ENCODE measurements around the gene C4orf50.

Gene C4orf50

DNA sequence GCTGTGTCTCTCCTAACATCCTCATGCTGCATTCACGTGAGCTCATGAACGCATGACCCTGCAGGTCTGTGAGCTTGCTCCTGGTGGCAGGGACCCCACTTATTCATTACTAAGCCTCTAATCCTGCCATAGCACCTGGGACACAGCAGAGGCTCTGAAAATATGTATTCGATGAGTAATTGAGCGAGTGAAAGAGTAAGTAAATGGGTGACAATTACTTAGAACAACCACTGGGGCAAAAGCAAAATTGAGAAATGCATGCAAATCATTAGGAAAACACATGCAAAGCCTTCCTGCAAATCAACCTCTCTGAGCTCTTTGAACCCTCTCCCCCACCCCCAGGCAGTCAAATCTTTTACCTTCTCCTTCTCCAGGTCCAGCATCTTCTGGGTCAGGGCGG lies 23.6 kb upstream of the C4orf50 start:
- no peak overlapping the region for H3K27ac ChIP-seq (ENCODE audit: low read depth, low read length)
- H3K79me2 ChIP-seq (ENCODE audit: insufficient read depth, low read length), result no peaks in the 10 kb centered on the region
- no peak overlapping the region for H2AFZ ChIP-seq (ENCODE audit: low read depth, low read length, severe bottlenecking)
- H3K9ac ChIP-seq (ENCODE audit: low read length), result no peak overlapping the region
- no peak overlapping the region for H3K4me3 ChIP-seq (ENCODE audit: insufficient read depth, low read length, poor library complexity, severe bottlenecking)
- H3F3A ChIP-seq (ENCODE audit: insufficient read depth), result no peaks in the 10 kb centered on the region
- H3K36me3 ChIP-seq (ENCODE audit: low read length), result no peaks in the 10 kb centered on the region
- H3K4me2 ChIP-seq (ENCODE audit: low read depth, low read length, poor library complexity, severe bottlenecking), result no peak overlapping the region
- H3K27me3 ChIP-seq (ENCODE audit: low read length), result no peaks in the 10 kb centered on the region
- H3K9me2 ChIP-seq (replicated peaks; ENCODE audit: insufficient read depth, low read length), result no peaks in the 10 kb centered on the region
- no peaks in the 10 kb centered on the region for H3K9me3 ChIP-seq (ENCODE audit: insufficient read depth, low read length)
- TF ChIP-seq, protein P1, sequence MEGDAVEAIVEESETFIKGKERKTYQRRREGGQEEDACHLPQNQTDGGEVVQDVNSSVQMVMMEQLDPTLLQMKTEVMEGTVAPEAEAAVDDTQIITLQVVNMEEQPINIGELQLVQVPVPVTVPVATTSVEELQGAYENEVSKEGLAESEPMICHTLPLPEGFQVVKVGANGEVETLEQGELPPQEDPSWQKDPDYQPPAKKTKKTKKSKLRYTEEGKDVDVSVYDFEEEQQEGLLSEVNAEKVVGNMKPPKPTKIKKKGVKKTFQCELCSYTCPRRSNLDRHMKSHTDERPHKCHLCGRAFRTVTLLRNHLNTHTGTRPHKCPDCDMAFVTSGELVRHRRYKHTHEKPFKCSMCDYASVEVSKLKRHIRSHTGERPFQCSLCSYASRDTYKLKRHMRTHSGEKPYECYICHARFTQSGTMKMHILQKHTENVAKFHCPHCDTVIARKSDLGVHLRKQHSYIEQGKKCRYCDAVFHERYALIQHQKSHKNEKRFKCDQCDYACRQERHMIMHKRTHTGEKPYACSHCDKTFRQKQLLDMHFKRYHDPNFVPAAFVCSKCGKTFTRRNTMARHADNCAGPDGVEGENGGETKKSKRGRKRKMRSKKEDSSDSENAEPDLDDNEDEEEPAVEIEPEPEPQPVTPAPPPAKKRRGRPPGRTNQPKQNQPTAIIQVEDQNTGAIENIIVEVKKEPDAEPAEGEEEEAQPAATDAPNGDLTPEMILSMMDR (IDR thresholded peaks at IDR 0.05; ENCODE audit: insufficient read depth, low read length, poor library complexity, severe bottlenecking), result no peak
- no peak for TF ChIP-seq EZH2phosphoT487 (conservative IDR thresholded peaks at IDR 0.05; ENCODE audit: low read length)
- H4K20me1 ChIP-seq (ENCODE audit: low read depth, low read length), result no peaks in the 10 kb centered on the region

DNA sequence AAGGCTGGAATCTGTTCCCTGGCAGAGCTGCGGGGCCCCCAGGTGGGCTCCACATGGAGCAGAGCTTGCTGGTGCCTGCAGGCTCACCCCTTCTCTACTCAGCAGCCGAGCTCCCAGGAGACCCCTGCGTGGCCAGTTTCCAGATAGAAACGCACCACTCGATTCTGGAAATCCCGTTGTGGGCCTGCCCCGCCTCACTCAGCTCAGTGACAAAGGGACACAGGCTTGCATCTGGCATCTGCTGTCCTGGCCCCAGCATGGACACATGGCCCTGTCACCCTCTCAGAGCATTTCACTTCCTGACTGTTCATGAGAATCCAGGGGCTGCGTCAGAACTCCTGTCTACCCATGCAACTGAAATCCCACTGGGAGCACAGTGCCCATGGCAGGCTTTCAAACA lies 20.5 kb upstream of the C4orf50 start:
- H3K36me3 ChIP-seq (ENCODE audit: low read length), result no peaks in the 10 kb centered on the region
- no peak overlapping the region for H2AFZ ChIP-seq (ENCODE audit: low read depth, low read length, severe bottlenecking)
- no peak overlapping the region for H3K4me2 ChIP-seq (ENCODE audit: low read depth, low read length, poor library complexity, severe bottlenecking)
- H3K9me2 ChIP-seq (replicated peaks; ENCODE audit: insufficient read depth, low read length), result no peaks in the 10 kb centered on the region
- H3K9me3 ChIP-seq (ENCODE audit: insufficient read depth, low read length), result no peaks in the 10 kb centered on the region
- no peak overlapping the region for H3K4me3 ChIP-seq (ENCODE audit: insufficient read depth, low read length, poor library complexity, severe bottlenecking)
- H3F3A ChIP-seq (ENCODE audit: insufficient read depth), result no peaks in the 10 kb centered on the region
- no peaks in the 10 kb centered on the region for H3K79me2 ChIP-seq (ENCODE audit: insufficient read depth, low read length)
- no peak overlapping the region for H3K27ac ChIP-seq (ENCODE audit: low read depth, low read length)
- H4K20me1 ChIP-seq (ENCODE audit: low read depth, low read length), result no peaks in the 10 kb centered on the region
- no peaks in the 10 kb centered on the region for H3K27me3 ChIP-seq (ENCODE audit: low read length)
- H3K9ac ChIP-seq (ENCODE audit: low read length), result no peak overlapping the region
- TF ChIP-seq EZH2phosphoT487 (conservative IDR thresholded peaks at IDR 0.05; ENCODE audit: low read length), result no peak
- TF ChIP-seq, protein P1 (IDR thresholded peaks at IDR 0.05; ENCODE audit: insufficient read depth, low read length, poor library complexity, severe bottlenecking), result no peak

DNA sequence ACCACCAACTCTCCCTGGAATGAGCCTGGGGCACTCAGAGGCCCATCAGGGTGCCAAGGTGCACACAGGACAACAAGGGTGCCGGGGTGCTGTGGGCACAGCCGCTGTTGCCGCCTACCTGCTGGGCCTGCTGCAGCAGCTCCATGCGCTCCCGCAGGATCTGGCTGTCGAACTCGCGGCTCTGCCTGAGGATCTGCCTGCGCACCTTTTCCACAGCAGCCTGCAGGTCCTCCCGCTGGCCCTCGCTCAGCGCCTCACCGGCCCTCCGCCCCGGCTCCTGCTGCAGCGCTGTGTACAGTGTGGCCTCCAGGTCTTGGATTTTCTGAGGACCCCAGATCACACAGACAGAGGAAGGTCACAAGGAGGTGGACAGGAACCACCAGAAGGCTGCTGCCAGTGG lies 17.6 kb upstream of the C4orf50 start:
- Histone ChIP-seq H3K9ac (ENCODE audit: low read length) (no peak overlapping the region), H3K9me3 (ENCODE audit: insufficient read depth, low read length) (no peaks in the 10 kb centered on the region), H2AFZ (ENCODE audit: low read depth, low read length, severe bottlenecking) (no peak overlapping the region), H3K79me2 (ENCODE audit: insufficient read depth, low read length) (no peaks in the 10 kb centered on the region), H3K4me3 (ENCODE audit: insufficient read depth, low read length, poor library complexity, severe bottlenecking) (no peak overlapping the region), H3K9me2 (replicated peaks; ENCODE audit: insufficient read depth, low read length) (no peaks in the 10 kb centered on the region), H3K27me3 (ENCODE audit: low read length) (no peaks in the 10 kb centered on the region), H3K4me2 (ENCODE audit: low read depth, low read length, poor library complexity, severe bottlenecking) (no peak overlapping the region), H3F3A (ENCODE audit: insufficient read depth) (no peaks in the 10 kb centered on the region), H3K27ac (ENCODE audit: low read depth, low read length) (no peak overlapping the region), H3K36me3 (ENCODE audit: low read length) (no peaks in the 10 kb centered on the region), H4K20me1 (ENCODE audit: low read depth, low read length) (no peaks in the 10 kb centered on the region)
- no peak for TF ChIP-seq EZH2phosphoT487 (conservative IDR thresholded peaks at IDR 0.05; ENCODE audit: low read length)
- TF ChIP-seq, protein P1 (IDR thresholded peaks at IDR 0.05; ENCODE audit: insufficient read depth, low read length, poor library complexity, severe bottlenecking), result no peak

Data from SU-DHL-6 (cell line).